Vagina (tissue), 2 donors: Measurements from ENCODE around the gene HIRA. TPM values are rescaled to one million over a fixed set of nuclear protein-coding genes. Genes with fewer than 3 reads are reported as not detected.

Source experiments
- DNase-seq, 2 donors: peaks; one replicate each; pipeline ENCODE4 v3.0.0-alpha.2; 2017; ENCODE audit errors: extremely low spot score in 2 of 2
- H3K27ac ChIP-seq: fragments of 200-600 bp; sonication (generic); one replicate; pipeline ENCODE4 v1.5.1; 2019
- H3K27me3 ChIP-seq: fragments of 200-600 bp; sonication (generic); one replicate; pipeline ENCODE4 v1.5.1; 2019
- H3K36me3 ChIP-seq, 2 donors: fragments of 200-600 bp; sonication (generic); one replicate each; pipeline ENCODE4 v1.5.1; 2017 to 2019
- H3K4me1 ChIP-seq: fragments of 200-600 bp; sonication (generic); one replicate; pipeline ENCODE4 v1.5.1; 2019
- H3K4me3 ChIP-seq, 2 donors: fragments of 200-600 bp; sonication (generic); 1 replicate in 1 of 2; 2 replicates in 1 of 2; pipeline ENCODE4 v1.5.1; 2016 to 2019
- H3K9me3 ChIP-seq: fragments of 200-600 bp; sonication (generic); one replicate; pipeline ENCODE4 v1.5.1; 2019
- POLR2A ChIP-seq, 2 donors: fragments of 450-650 bp; IDR thresholded peaks; one replicate each; pipeline ENCODE4 v1.6.1; 2017; ENCODE audit warnings: antibody characterized with exemption in 2 of 2, mild to moderate bottlenecking in 2 of 2, moderate library complexity in 2 of 2
- POLR2AphosphoS5 ChIP-seq, 2 donors: sonication (generic); formaldehyde crosslinking; IDR thresholded peaks; one replicate each; pipeline ENCODE4 v1.9.0; 2017; ENCODE audit warnings: antibody characterized with exemption in 2 of 2, mild to moderate bottlenecking in 2 of 2, low read depth in 1 of 2; ENCODE audit not compliant: insufficient read depth in 1 of 2
- intact Hi-C: fragments of 100-400 bp; cut with DNase I; formaldehyde crosslinking; loops from one replicate; pipeline ENCODE4 v1.15.1; 2023
- total RNA-seq: library from RNA; depleted of rRNA; stranded (reverse); fragments of >200 nt; gene quantifications from one replicate; pipeline ENCODE4 v1.2.3, GENCODE V29; 2016
- TF ChIP-seq, protein P1 (sequence below), 3 experiments: fragments of 450-650 bp in 2 of 3; fragments of 200-600 bp in 1 of 3; sonication (generic) in 1 of 3; IDR thresholded peaks; one replicate each; pipeline ENCODE4 v1.5.1; 2017 to 2019; ENCODE audit warnings: antibody characterized with exemption in 3 of 3, mild to moderate bottlenecking in 2 of 3, moderate library complexity in 2 of 3

Gene HIRA
- total RNA-seq, 1 donor from 2014 or later, result 13.5 TPM

DNA sequence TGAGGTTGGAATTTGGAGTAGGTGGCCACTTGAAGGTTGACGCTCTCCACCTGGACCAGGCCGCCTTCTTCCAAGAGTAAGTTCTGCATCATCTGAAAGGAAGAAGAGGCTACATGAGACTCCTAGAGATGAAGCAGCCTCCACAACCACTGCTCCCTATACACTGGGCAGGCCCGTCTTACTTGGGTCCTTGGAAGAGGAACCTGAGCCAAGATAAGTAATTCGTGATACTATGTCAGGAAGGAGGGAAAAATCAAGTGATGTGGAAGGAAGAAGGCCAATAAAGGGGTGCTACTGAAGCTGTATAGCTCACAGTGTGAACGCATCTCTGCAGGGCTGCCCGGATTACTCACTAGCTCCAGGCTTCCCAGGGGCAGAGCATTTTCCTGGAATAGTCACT, 36.4 kb upstream of the HIRA start:
- Histone ChIP-seq H3K4me1 (no peaks in the 10 kb centered on the region), H3K27me3 (no peaks in the 10 kb centered on the region), H3K27ac (no peak overlapping the region), H3K9me3 (no peaks in the 10 kb centered on the region), H3K4me3 (no peak overlapping the region), H3K36me3 (peaks cover 0 to 75% of the 10 kb centered on the region in 2 donors)
- intact Hi-C loops, result no loop called here
- no peak for DNase-seq
- no peak for TF ChIP-seq POLR2A (IDR thresholded peaks at IDR 0.05)
- TF ChIP-seq POLR2AphosphoS5 (IDR thresholded peaks at IDR 0.05; ENCODE audit: insufficient read depth in 1 of 2, low read depth in 1 of 2), result no peak
- TF ChIP-seq, protein P1, sequence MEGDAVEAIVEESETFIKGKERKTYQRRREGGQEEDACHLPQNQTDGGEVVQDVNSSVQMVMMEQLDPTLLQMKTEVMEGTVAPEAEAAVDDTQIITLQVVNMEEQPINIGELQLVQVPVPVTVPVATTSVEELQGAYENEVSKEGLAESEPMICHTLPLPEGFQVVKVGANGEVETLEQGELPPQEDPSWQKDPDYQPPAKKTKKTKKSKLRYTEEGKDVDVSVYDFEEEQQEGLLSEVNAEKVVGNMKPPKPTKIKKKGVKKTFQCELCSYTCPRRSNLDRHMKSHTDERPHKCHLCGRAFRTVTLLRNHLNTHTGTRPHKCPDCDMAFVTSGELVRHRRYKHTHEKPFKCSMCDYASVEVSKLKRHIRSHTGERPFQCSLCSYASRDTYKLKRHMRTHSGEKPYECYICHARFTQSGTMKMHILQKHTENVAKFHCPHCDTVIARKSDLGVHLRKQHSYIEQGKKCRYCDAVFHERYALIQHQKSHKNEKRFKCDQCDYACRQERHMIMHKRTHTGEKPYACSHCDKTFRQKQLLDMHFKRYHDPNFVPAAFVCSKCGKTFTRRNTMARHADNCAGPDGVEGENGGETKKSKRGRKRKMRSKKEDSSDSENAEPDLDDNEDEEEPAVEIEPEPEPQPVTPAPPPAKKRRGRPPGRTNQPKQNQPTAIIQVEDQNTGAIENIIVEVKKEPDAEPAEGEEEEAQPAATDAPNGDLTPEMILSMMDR (IDR thresholded peaks at IDR 0.05), result no peak

- intact Hi-C loops, result no loop called here
- Histone ChIP-seq H3K27ac (no peak overlapping the region), H3K27me3 (no peaks in the 10 kb centered on the region), H3K9me3 (no peaks in the 10 kb centered on the region), H3K4me1 (no peaks in the 10 kb centered on the region), H3K36me3 (peaks cover 0 to 83% of the 10 kb centered on the region in 2 donors), H3K4me3 (no peak overlapping the region)
- TF ChIP-seq POLR2A (IDR thresholded peaks at IDR 0.05), result no peak
- no peak for TF ChIP-seq POLR2AphosphoS5 (IDR thresholded peaks at IDR 0.05; ENCODE audit: insufficient read depth in 1 of 2, low read depth in 1 of 2)
- TF ChIP-seq, protein P1 (IDR thresholded peaks at IDR 0.05), result no peak
- DNase-seq, result peak in 1 of 2 donors; percentile 32
These were observed 35.6 kb upstream of the HIRA start for GRCh38 chr22:19466848-19467752.

DNA sequence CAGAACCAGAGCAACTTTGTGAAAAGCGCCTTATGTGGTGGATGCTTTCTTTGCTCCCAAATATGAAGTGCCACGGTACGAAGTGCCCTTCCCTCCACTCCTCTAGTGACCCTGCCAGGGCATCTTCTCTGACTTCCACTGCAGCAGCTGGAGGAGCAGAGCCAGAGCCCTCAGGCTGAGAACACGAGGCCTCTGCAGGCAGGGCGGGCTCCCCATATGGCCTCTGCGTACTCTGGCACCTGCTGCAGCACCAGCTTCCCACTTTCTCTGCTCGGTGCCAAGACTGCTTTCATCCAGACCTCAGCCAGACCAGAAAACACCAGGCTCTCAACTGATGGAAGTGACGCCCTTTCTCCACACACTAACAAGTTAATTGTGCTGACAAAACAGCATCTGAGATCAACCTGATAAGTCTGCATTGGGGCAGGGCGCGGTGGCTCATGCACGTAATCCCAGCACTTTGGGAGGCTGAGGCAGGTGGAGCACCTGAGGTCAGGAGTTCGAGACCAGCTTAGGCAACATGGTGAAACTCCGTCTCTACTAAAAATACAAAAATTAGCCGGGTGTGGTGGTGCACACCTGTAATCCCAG, 34.7 kb upstream of the HIRA start:
- Histone ChIP-seq H3K27ac (no peak overlapping the region), H3K4me1 (no peaks in the 10 kb centered on the region), H3K9me3 (no peaks in the 10 kb centered on the region), H3K4me3 (no peak overlapping the region), H3K36me3 (peaks cover 0 to 80% of the 10 kb centered on the region in 2 donors), H3K27me3 (no peaks in the 10 kb centered on the region)
- intact Hi-C loops, result no loop called here
- TF ChIP-seq, protein P1 (IDR thresholded peaks at IDR 0.05), result no peak
- TF ChIP-seq POLR2A (IDR thresholded peaks at IDR 0.05), result no peak
- TF ChIP-seq POLR2AphosphoS5 (IDR thresholded peaks at IDR 0.05; ENCODE audit: insufficient read depth in 1 of 2, low read depth in 1 of 2), result no peak
- DNase-seq, result peak in 1 of 2 donors; percentile 44

DNA sequence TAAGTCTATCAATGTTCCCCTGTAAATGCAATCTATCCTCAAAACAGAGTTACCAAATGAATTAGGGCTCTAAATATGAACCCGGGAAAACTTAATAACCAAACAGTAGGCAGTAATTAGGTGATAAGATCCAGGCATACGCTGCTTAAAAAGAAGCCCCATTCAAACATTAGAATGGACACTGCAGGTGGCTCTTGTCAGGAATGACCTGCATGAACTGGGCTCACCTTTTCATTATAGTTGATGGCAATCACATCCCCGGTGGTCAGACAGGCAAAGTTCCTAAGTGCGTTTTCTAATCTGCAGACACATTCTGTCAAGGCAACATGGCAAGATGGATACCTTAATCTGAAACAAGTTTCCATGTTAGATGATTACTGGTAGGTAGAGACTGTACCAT, 33.4 kb upstream of the HIRA start:
- H3K36me3 ChIP-seq, result peaks cover 0 to 69% of the 10 kb centered on the region in 2 donors
- intact Hi-C loops, result no loop called here

More for the DNA sequence above, 33.4 kb upstream of the HIRA start:
- H3K27me3 ChIP-seq, result no peaks in the 10 kb centered on the region
- H3K27ac ChIP-seq, result no peak overlapping the region
- peak in 1 of 2 donors; percentile 3 for DNase-seq
- H3K4me3 ChIP-seq, result no peak overlapping the region
- H3K9me3 ChIP-seq, result no peaks in the 10 kb centered on the region
- H3K4me1 ChIP-seq, result no peaks in the 10 kb centered on the region
- TF ChIP-seq, protein P1 (IDR thresholded peaks at IDR 0.05), result no peak
- TF ChIP-seq POLR2A (IDR thresholded peaks at IDR 0.05), result no peak
- no peak for TF ChIP-seq POLR2AphosphoS5 (IDR thresholded peaks at IDR 0.05; ENCODE audit: insufficient read depth in 1 of 2, low read depth in 1 of 2)
